T47D (cell line): ENCODE data around the gene C2CD3.
A peak's percentile ranks its signal among the peaks of the same experiment; 100 is the strongest.

Source experiments
- DNase-seq, 2 experiments: peaks; one replicate each; pipeline versions ENCODE4 v3.0.0 to v3.0.0-alpha.2; 2011 to 2012; ENCODE audit warnings: low read depth in 1 of 2, low spot score in 1 of 2
- JUND ChIP-seq: IDR thresholded peaks from 2 replicates; pipeline ENCODE4 v1.6.1; 2012; ENCODE audit warnings: low read depth
- in situ Hi-C: cut with HindIII; loops from 2 replicates; pipeline ENCODE4 v1.10.0; 2016; ENCODE audit warnings: low sequenced_read_pairs, low pct_unique_long_range_greater_than_20kb

Gene C2CD3, protein sequence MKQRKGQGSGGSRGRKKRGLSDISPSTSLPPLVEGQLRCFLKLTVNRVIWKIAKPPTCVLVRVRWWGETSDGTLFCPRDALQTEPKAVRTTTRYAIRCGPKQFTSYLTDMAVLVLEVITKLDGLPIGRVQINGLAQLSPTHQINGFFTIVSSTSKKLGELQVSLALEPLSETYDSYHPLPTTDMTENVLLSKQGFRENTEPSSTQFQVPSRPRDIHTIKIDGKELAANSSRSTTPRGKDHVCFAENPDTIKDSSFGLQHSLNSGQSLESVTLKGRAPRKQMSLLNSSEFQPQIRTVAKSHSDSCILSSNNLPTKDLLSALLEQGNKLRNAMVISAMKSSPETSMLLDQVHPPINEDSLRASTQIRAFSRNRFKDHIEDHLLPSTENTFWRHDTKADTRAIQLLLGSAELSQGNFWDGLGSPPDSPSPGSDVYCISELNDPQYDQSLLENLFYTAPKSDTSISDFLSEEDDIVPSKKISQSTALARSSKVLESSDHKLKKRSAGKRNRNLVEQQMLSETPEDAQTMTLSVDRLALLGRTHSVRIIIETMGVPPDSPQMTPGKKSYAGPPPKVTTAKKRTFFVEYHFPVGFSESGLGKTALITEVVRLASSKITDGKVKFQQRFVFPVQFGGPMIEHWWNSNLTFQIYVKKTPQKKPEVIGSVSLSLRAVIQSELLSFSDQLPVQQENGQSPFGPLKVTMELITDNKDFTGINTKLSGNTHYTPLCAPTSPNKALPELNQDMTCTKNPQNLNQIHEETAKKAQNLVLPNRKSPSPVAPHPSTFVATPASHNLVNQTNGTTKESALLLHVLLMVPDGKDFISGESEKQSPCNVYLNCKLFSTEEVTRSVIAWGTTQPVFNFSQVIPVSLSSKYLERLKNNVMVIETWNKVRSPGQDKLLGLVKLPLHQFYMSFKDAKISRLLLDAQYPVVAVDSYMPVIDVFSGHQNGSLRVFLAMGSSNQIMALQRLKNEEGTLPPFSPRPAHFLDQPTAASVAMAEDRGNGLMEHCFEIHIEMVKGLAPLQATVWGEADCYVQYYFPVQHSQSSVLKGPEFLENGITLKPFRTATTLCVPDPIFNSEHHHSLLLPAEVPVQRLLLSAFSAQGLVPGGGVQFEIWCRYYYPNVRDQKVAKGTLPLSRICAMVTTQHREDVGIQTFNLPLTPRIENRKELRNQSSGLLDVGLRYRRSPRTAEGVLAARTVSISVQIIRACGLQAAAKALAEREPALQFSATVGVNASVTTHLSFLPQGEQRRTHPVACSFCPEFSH (N-terminal part only)

GRCh38 chr11:74170694-74171629, at the start of gene C2CD3, which contains the start of gene PPME1:
TSS of gene C2CD3 (minus strand) at chr11:74171002. CDS start at chr11:74170792, 210 bp downstream.
TSS of gene PPME1 (plus strand) at chr11:74171289. CDS start at chr11:74171422, 133 bp downstream.
- no peak for TF ChIP-seq JUND
- in situ Hi-C loops = no loop called here
- peak; percentile 91 to 100 for DNase-seq

DNA sequence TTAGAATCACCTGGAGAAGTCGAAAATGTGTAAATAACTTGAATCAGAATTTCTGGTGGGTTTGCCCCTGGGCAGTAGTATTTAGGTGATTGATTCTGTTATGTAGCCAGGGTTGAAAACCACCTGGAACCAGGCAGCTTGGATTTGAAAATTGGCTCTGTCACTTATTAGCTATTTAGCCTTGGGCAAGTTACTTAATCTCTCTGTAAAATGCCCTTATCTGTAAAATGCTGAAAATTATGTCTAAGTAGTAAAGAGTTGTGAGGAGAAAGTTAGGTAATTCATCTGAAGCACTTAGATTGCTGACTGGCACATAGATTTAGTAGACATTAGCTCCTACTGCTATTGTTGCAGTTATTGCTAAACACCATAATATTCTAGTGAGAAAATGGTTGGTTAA, 49.6 kb upstream of the C2CD3 start:
- in situ Hi-C loops = no loop called here
- no peak for TF ChIP-seq JUND

GRCh38 chr11:74212533-74212932, 41.7 kb upstream of the C2CD3 start:
- DNase-seq = no peak
- in situ Hi-C loops = no loop called here

More for the DNA sequence above, 49.6 kb upstream of the C2CD3 start:
- DNase-seq = no peak

DNA sequence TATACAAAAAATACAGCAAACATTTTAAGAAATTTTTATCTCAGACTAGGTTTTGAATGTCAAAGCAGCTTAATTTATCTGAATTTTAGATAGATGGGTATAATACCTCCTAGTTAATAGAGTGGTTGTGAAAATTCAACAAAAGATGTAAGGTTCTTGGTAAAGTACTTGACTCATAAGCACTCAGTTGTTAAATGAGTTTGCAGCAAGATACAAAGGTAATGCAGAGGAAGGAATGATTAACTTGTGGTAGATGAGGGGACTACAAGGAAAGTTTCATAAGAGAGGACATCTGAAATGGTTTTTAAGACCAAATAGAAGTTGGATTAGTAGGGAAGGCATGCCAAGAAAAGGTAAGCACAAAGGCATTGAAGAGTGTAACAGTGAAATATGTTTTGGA, 37.7 kb upstream of the C2CD3 start:
- in situ Hi-C loops = no loop called here
- no peak for TF ChIP-seq JUND
- DNase-seq = no peak

More at GRCh38 chr11:74212533-74212932, 41.7 kb upstream of the C2CD3 start:
- TF ChIP-seq JUND = no peak

DNA sequence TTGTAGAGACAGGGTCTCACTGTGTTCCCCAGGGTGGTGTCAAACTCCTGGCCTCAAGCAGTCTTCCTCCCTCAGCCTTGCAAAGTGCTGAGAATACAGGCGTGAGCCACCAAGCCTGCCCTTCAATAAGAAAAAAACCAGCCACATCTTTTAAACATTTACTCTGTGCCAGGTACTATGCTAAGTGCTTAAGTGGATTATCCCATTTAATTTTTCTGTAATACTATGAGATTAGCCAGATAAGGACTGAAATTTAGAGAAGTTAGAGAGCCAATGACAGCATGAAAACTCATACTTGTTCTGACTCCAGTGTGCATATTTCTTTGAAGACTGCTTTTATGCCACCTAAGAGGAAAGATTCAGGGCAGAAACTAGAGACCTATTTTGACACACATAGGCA, 35.9 kb upstream of the C2CD3 start:
- no peak for TF ChIP-seq JUND
- in situ Hi-C loops = no loop called here
- DNase-seq = no peak

DNA sequence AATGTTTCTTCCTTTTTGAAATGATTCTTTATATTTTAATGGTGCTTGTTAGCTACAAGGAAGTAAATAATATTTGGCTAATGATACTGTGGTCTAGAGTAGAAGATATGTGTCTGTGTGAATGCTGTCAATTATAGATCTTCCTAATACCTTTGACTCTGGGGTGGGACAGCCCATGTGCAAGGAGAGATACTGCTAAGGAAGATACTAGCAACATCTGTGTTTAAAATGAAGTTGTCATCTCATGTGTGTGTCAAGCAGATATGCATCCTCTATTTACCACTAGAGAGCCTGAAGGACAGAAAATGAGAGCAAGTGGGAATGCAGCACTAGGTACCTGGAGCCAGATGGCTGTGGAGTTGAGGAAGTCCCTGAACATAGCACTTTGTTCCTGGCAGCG, 34.4 kb upstream of the C2CD3 start:
- no peak for TF ChIP-seq JUND
- in situ Hi-C loops = no loop called here
- DNase-seq = no peak

GRCh38 chr11:74204701-74205100, 33.9 kb upstream of the C2CD3 start:
- no peak for DNase-seq
- no peak for TF ChIP-seq JUND
- in situ Hi-C loops = no loop called here

DNA sequence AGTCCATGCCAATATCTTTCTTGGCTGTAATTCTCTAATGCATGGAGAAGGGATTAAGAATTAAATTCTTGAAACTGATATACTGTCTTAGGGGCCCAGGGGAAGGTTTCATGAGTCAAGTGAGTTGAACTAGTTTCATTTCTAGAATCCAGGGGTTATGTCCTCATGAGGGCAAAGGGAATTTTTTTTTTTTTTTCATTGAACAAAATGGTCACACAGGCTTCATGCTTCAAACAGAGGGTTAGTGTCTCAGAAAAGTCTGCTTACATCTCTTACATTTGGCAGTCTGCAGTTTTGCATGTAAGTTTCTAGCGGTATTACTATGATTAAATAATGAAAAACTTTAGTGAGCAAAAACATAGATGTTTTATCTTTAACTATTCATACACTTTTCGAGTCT, 33.2 kb upstream of the C2CD3 start:
- no peak for TF ChIP-seq JUND
- no peak for DNase-seq
- in situ Hi-C loops = no loop called here

GRCh38 chr11:74196781-74197486, 26.1 kb upstream of the C2CD3 start:
- TF ChIP-seq JUND = no peak
- peak in 1 of 2 experiments; percentile 53 for DNase-seq
- in situ Hi-C loops = no loop called here

GRCh38 chr11:74195828-74196227, 25.0 kb upstream of the C2CD3 start:
- TF ChIP-seq JUND = no peak
- in situ Hi-C loops = no loop called here
- DNase-seq = no peak

DNA sequence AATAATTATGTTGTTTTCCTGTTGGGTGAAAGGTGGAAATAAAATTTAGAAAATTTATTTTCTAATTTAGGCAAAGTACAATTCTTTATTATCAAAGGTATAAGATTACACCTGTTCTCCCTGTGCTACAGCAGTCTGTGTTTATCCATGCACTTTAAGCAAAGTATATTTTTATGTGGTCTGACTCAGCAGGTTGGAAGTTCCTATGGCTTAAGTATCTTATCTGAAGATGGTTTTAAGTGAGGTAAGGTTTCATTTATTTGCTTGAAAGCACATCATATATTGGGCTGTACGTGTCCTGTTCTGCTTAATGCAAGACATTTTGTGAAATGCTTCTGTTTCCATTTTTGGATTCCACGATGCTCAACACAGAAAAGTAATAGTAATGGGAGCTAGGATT, 14.9 kb upstream of the C2CD3 start:
- in situ Hi-C loops = no loop called here
- DNase-seq = no peak
- no peak for TF ChIP-seq JUND
